Panc1 (cell line): ENCODE measurements around the gene INSYN2B. TPM values are rescaled to one million over a fixed set of nuclear protein-coding genes. Genes with fewer than 3 reads are reported as not detected.

Source experiments
- ATAC-seq: fragments of 200-7000 bp; cut with Tn5 transposase; 2 replicates; pipeline ENCODE4 v1.9.1; 2020; ENCODE audit warnings: mild to moderate bottlenecking, moderate library complexity
- BruUV-seq: library from RNA; stranded (reverse); fragments of 400-500 nt; replicated peaks from 2 replicates; lab custom pipeline; 2021; lab: Mats Ljungman, UMichigan
- CTCF ChIA-PET: fragments of 300-600 bp; sonication (Branson Sonifier 250); formaldehyde crosslinking; loops from one replicate; lab custom pipeline; 2022; ENCODE audit warnings: antibody characterized with exemption; lab: Charles Lee
- POLR2A ChIA-PET: fragments of 300-600 bp; sonication (Branson Sonifier 250); formaldehyde crosslinking; loops from one replicate; lab custom pipeline; 2022; ENCODE audit warnings: antibody characterized with exemption; lab: Charles Lee
- DNase-seq: peaks from one replicate; pipeline ENCODE4 v3.0.0-alpha.2; 2010; ENCODE audit warnings: low read depth, low spot score
- H3K27ac ChIP-seq: 2 replicates; pipeline ENCODE4 v1.5.1; 2011; ENCODE audit warnings: mild to moderate bottlenecking, low read length, inconsistent platforms
- H3K27me3 ChIP-seq: fragments of 200-500 bp; sonication (Bioruptor generic); 2 replicates; pipeline ENCODE4 v1.6.0; 2014; ENCODE audit warnings: low read length, inconsistent platforms; ENCODE audit not compliant: control insufficient read depth, insufficient read depth
- H3K36me3 ChIP-seq: fragments of 200-500 bp; sonication (Bioruptor generic); 2 replicates; pipeline ENCODE4 v1.5.1; 2014; ENCODE audit warnings: inconsistent platforms, mild to moderate bottlenecking, low read length, moderate library complexity; ENCODE audit not compliant: control insufficient read depth, insufficient read depth
- H3K4me1 ChIP-seq: 2 replicates; pipeline ENCODE4 v1.5.1; 2011; ENCODE audit warnings: inconsistent platforms, mild to moderate bottlenecking, low read length, moderate library complexity; ENCODE audit not compliant: control insufficient read depth, insufficient read depth
- H3K4me3 ChIP-seq, 2 experiments: 2 replicates each; pipeline ENCODE4 v1.5.1; 2011 to 2012; ENCODE audit warnings: low read depth in 2 of 2, low read length in 2 of 2, mild to moderate bottlenecking in 2 of 2, inconsistent platforms in 1 of 2, moderate library complexity in 1 of 2
- H3K9me3 ChIP-seq: fragments of 200-500 bp; sonication (Bioruptor generic); 2 replicates; pipeline ENCODE4 v1.5.1; 2014; ENCODE audit warnings: low read depth, mild to moderate bottlenecking, inconsistent platforms, low read length, moderate library complexity; ENCODE audit not compliant: control insufficient read depth, insufficient read depth
- CTCF ChIP-seq: fragments of 450-650 bp; IDR thresholded peaks from 2 replicates; pipeline ENCODE4 v1.5.1; 2017; ENCODE audit warnings: mild to moderate bottlenecking
- POLR2AphosphoS5 ChIP-seq: IDR thresholded peaks from 2 replicates; pipeline ENCODE4 v1.6.1; 2012; ENCODE audit warnings: mild to moderate bottlenecking, low read depth, low read length, moderate library complexity
- REST ChIP-seq, 2 experiments: IDR thresholded peaks; 2 replicates each; pipeline ENCODE4 v1.6.1; 2011 to 2012; ENCODE audit warnings: low read depth in 2 of 2, control low read depth in 1 of 2, low read length in 1 of 2, mild to moderate bottlenecking in 1 of 2, moderate library complexity in 1 of 2; ENCODE audit not compliant: insufficient read depth in 1 of 2
- SIN3A ChIP-seq: IDR thresholded peaks from 2 replicates; pipeline ENCODE4 v1.6.1; 2012; ENCODE audit warnings: low read depth, mild to moderate bottlenecking, low read length, moderate library complexity, borderline replicate concordance; ENCODE audit not compliant: insufficient read depth
- TCF7L2 ChIP-seq: IDR thresholded peaks from 2 replicates; pipeline ENCODE4 v1.6.1; 2011; ENCODE audit warnings: mild to moderate bottlenecking, low read depth, low read length, inconsistent platforms
- in situ Hi-C: cut with HindIII; loops from 2 replicates; pipeline ENCODE4 v1.10.0; 2016; ENCODE audit warnings: low sequenced_read_pairs, low pct_unique_long_range_greater_than_20kb
- intact Hi-C: fragments of 100-400 bp; cut with micrococcal nuclease; formaldehyde crosslinking; loops from one replicate; pipeline ENCODE4 v1.10.0; 2022; ENCODE audit not compliant: unreplicated experiment
- total RNA-seq: library from RNA; stranded (reverse); gene quantifications from one replicate; pipeline ENCODE4 v1.2.1, GENCODE V29; 2021; ENCODE audit not compliant: unreplicated experiment

Gene INSYN2B
- total RNA-seq, 1 experiment from 2014 or later, result 0.28 TPM

DNA sequence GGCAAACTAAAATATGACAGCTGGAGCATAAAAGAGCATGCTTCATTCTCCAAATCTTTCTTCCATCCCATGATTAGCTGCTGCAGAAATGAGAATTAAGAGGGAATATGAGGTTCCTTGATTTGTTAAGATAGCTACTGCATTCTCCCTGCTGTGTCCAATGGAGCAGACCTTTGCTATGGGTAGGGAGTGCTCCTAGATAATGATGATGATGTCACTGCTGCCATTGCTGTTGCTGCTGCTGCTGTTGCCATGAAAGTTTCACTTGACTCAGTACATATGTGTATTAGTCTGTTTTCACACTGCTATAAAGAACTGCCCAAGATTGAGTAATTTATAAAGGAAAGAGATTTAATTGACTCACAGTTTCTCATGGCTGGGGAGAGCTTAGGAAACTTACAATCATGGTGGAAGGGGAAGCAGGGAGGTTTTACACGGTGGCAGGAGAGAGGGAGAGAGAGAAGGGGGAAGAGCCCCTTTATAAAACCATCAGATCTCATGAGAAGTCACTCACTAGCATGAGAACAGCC lies 128.9 kb downstream of the INSYN2B start:
- H3K4me1 ChIP-seq, result no peaks in the 10 kb centered on the region
- TF ChIP-seq TCF7L2 (no peak), CTCF (no peak), POLR2AphosphoS5 (no peak), SIN3A (no peak), REST (IDR thresholded peaks at IDR 0.05; ENCODE audit: insufficient read depth in 1 of 2, low read depth in 2 of 2, low read length in 1 of 2) (no peak)
- DNase-seq (no peak), ATAC-seq (no peak)
- CTCF ChIA-PET, result no interaction called here
- H3K4me3 ChIP-seq, result no peak overlapping the region
- intact Hi-C loops, result no loop called here
- H3K27me3 ChIP-seq, result no peaks in the 10 kb centered on the region
- POLR2A ChIA-PET, result interaction anchor here (0.7 kb wide), 1 partner anchor 47 kb away, joined by 3 read pairs; no protein-coding TSS in a partner anchor
- no TSS peak for BruUV-seq
- no peaks in the 10 kb centered on the region for H3K36me3 ChIP-seq
- peaks cover 11% of the 10 kb centered on the region; the same call in 1 of the 2 replicates for H3K9me3 ChIP-seq
- no peak overlapping the region for H3K27ac ChIP-seq
- in situ Hi-C loops, result no loop called here

GRCh38 chr5:169850409-169850808 lies 129.9 kb downstream of the INSYN2B start:
- no peak overlapping the region for H3K27ac ChIP-seq
- ATAC-seq (no peak), DNase-seq (no peak)
- H3K9me3 ChIP-seq, result peaks cover 11% of the 10 kb centered on the region; the same call in 1 of the 2 replicates
- no peaks in the 10 kb centered on the region for H3K27me3 ChIP-seq
- H3K36me3 ChIP-seq, result no peaks in the 10 kb centered on the region
- H3K4me3 ChIP-seq, result no peak overlapping the region
- BruUV-seq, result no TSS peak
- no peaks in the 10 kb centered on the region for H3K4me1 ChIP-seq
- TF ChIP-seq CTCF (peak; percentile 18; the same call in 1 of the 2 replicates), REST (IDR thresholded peaks at IDR 0.05; ENCODE audit: insufficient read depth in 1 of 2, low read depth in 2 of 2, low read length in 1 of 2) (no peak)
- ChIA-PET POLR2A (interaction anchor here (0.7 kb wide), 1 partner anchor 48 kb away, joined by 3 read pairs; no protein-coding TSS in a partner anchor), CTCF (no interaction called here)
- intact Hi-C loops, result no loop called here
- in situ Hi-C loops, result no loop called here
